ENCODE data around the gene DACH1.

Gene DACH1

GRCh38 chr13:71831716-71832115 lies 35.3 kb downstream of the DACH1 start (continued):
- TF ChIP-seq TSHZ2 (CRISPR knock-in tag; IDR thresholded peaks at IDR 0.05) (no peak), ZNF8 (CRISPR knock-in tag; IDR thresholded peaks at IDR 0.05) (no peak), TOX (CRISPR knock-in tag; IDR thresholded peaks at IDR 0.05; ENCODE audit: borderline replicate concordance) (no peak), ARNTL (CRISPR knock-in tag; IDR thresholded peaks at IDR 0.05; ENCODE audit: borderline replicate concordance, low read depth) (no peak), RARB (CRISPR knock-in tag; IDR thresholded peaks at IDR 0.05) (no peak)

DNA sequence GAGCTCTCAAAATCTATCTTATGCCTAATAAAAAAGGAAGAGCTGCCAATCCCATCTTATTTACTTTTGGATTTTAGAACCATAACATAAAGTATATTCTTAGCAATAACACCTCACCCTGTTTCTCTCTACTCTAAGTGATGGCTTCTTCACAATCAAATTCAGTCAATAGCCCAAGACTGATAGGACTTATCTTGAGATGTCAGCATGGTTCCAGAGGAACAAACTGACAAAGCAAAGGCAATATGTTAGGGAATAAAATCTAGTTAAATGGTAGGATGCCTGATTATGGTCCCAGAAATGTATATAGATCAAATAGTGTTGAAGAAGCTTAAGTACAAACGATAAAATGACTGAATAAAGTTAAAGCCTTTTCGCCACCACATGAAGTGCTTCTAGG lies 36.3 kb downstream of the DACH1 start:
- TF ChIP-seq RARB (CRISPR knock-in tag; IDR thresholded peaks at IDR 0.05), result no peak
- no peak for TF ChIP-seq ISL1 (CRISPR knock-in tag; IDR thresholded peaks at IDR 0.05)
- no peak for TF ChIP-seq BACH2 (CRISPR knock-in tag; IDR thresholded peaks at IDR 0.05; ENCODE audit: borderline replicate concordance)
- TF ChIP-seq PATZ1 (CRISPR knock-in tag; IDR thresholded peaks at IDR 0.05; ENCODE audit: borderline replicate concordance), result no peak

DNA sequence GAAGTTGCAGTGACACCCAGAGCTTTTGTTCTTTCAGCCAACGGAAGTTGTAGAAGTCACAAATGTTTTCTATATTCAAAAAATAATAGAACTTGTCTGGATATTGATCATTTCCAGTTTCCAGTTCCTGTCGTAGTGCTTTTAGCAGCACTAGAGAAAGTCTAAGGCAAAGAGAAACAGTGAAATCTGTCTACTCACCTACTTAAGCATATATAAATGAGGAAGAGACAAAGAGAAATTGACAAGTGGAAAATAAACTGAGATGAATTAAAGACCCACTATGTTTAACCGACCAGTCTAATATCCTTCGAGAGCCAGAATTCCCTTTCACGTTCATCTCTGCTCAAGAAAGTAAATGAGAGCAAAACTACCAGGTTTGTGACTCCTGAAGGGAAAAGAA lies 36.7 kb downstream of the DACH1 start:
- no peak for ATAC-seq
- no peak for TF ChIP-seq ESRRG (CRISPR knock-in tag; IDR thresholded peaks at IDR 0.05)
- no peak for TF ChIP-seq GLIS3 (CRISPR knock-in tag; IDR thresholded peaks at IDR 0.05)
- TF ChIP-seq CSDC2 (CRISPR knock-in tag; IDR thresholded peaks at IDR 0.05), result no peak
- no peak for TF ChIP-seq RARB (CRISPR knock-in tag; IDR thresholded peaks at IDR 0.05)
- TF ChIP-seq PPARA (CRISPR knock-in tag; IDR thresholded peaks at IDR 0.05; ENCODE audit: borderline replicate concordance), result no peak
- no peak for TF ChIP-seq ZNF8 (CRISPR knock-in tag; IDR thresholded peaks at IDR 0.05)
- no peak for TF ChIP-seq ZFP3 (CRISPR knock-in tag; IDR thresholded peaks at IDR 0.05)
- TF ChIP-seq OSR1 (CRISPR knock-in tag; IDR thresholded peaks at IDR 0.05), result no peak

More for the DNA sequence above, 36.3 kb downstream of the DACH1 start:
- no peak for ATAC-seq

GRCh38 chr13:71829547-71829946 lies 37.5 kb downstream of the DACH1 start:
- ATAC-seq, result no peak
- TF ChIP-seq SNAI2 (CRISPR knock-in tag; IDR thresholded peaks at IDR 0.05), result no peak

DNA sequence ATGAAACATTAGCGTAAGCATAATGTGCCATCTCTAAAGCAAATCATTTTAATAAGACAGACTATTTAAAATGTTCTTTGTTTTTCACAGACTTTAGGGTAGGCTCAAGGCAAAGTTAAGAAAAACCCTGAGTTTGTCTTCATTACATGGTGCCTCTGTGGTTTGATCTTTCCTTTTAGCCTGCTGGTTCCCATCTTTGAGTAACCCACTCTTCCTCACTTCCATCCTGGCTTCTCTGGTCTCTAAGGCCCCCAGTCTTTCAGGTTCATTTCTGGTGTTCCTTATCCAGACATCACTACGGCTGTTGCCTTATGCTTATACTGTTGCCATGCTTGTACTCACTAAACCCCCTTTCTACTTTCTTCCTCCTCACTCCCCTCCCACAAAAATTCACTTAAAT lies 38.4 kb downstream of the DACH1 start:
- TF ChIP-seq PATZ1 (CRISPR knock-in tag; IDR thresholded peaks at IDR 0.05; ENCODE audit: borderline replicate concordance) (no peak), RARB (CRISPR knock-in tag; IDR thresholded peaks at IDR 0.05) (no peak), GLIS3 (CRISPR knock-in tag; IDR thresholded peaks at IDR 0.05) (no peak), SNAI2 (CRISPR knock-in tag; IDR thresholded peaks at IDR 0.05) (no peak), ARNTL (CRISPR knock-in tag; IDR thresholded peaks at IDR 0.05; ENCODE audit: borderline replicate concordance, low read depth) (no peak), CSDC2 (CRISPR knock-in tag; IDR thresholded peaks at IDR 0.05) (no peak), ESRRG (CRISPR knock-in tag; IDR thresholded peaks at IDR 0.05) (no peak), ZNF8 (CRISPR knock-in tag; IDR thresholded peaks at IDR 0.05) (no peak), BACH2 (CRISPR knock-in tag; IDR thresholded peaks at IDR 0.05; ENCODE audit: borderline replicate concordance) (no peak), OSR1 (CRISPR knock-in tag; IDR thresholded peaks at IDR 0.05) (no peak), POU6F1 (CRISPR knock-in tag; IDR thresholded peaks at IDR 0.05; ENCODE audit: borderline replicate concordance, low read depth) (no peak), ZFP30 (CRISPR knock-in tag; IDR thresholded peaks at IDR 0.05) (no peak), ISL1 (CRISPR knock-in tag; IDR thresholded peaks at IDR 0.05) (no peak), ZNF70 (CRISPR knock-in tag; IDR thresholded peaks at IDR 0.05) (no peak), TCF4 (CRISPR knock-in tag; IDR thresholded peaks at IDR 0.05; ENCODE audit: borderline replicate concordance) (no peak)
- TF ChIP-seq, protein P1, sequence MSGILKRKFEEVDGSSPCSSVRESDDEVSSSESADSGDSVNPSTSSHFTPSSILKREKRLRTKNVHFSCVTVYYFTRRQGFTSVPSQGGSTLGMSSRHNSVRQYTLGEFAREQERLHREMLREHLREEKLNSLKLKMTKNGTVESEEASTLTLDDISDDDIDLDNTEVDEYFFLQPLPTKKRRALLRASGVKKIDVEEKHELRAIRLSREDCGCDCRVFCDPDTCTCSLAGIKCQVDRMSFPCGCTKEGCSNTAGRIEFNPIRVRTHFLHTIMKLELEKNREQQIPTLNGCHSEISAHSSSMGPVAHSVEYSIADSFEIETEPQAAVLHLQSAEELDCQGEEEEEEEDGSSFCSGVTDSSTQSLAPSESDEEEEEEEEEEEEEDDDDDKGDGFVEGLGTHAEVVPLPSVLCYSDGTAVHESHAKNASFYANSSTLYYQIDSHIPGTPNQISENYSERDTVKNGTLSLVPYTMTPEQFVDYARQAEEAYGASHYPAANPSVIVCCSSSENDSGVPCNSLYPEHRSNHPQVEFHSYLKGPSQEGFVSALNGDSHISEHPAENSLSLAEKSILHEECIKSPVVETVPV (CRISPR knock-in tag; IDR thresholded peaks at IDR 0.05), result no peak
- TF ChIP-seq, protein P2, sequence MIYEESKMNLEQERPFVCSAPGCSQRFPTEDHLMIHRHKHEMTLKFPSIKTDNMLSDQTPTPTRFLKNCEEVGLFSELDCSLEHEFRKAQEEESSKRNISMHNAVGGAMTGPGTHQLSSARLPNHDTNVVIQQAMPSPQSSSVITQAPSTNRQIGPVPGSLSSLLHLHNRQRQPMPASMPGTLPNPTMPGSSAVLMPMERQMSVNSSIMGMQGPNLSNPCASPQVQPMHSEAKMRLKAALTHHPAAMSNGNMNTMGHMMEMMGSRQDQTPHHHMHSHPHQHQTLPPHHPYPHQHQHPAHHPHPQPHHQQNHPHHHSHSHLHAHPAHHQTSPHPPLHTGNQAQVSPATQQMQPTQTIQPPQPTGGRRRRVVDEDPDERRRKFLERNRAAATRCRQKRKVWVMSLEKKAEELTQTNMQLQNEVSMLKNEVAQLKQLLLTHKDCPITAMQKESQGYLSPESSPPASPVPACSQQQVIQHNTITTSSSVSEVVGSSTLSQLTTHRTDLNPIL (CRISPR knock-in tag; IDR thresholded peaks at IDR 0.05; ENCODE audit: low read depth), result no peak
- no peak for ATAC-seq

Measured in SK-N-SH treated with all-trans-retinoic acid at 6 μM for 48 hours (cell line).